Osteoblast (primary cell): ENCODE measurements around the gene STK32B. TPM values are rescaled to one million over a fixed set of nuclear protein-coding genes. Genes with fewer than 3 reads are reported as not detected.

Source experiments
- DNase-seq: peaks from one replicate; pipeline ENCODE4 v3.0.0; 2011; ENCODE audit warnings: low spot score, mixed read lengths; ENCODE audit not compliant: insufficient read length; ENCODE audit errors: missing footprints
- H2AFZ ChIP-seq: 2 replicates; pipeline ENCODE4 v1.6.0; 2011; ENCODE audit warnings: mild to moderate bottlenecking, low read length
- H3K27ac ChIP-seq: 2 replicates; pipeline ENCODE4 v1.5.1; 2011; ENCODE audit warnings: mild to moderate bottlenecking, low read depth, low read length, moderate library complexity
- H3K27me3 ChIP-seq: 2 replicates; pipeline ENCODE4 v1.6.0; 2012; ENCODE audit warnings: mild to moderate bottlenecking, control low read depth, inconsistent platforms, low read length, moderate library complexity; ENCODE audit not compliant: insufficient read depth
- H3K36me3 ChIP-seq: 2 replicates; pipeline ENCODE4 v1.5.1; 2011; ENCODE audit warnings: mild to moderate bottlenecking, low read length, control low read depth, moderate library complexity; ENCODE audit not compliant: insufficient read depth
- H3K4me1 ChIP-seq: 2 replicates; pipeline ENCODE4 v1.5.1; 2011; ENCODE audit warnings: mild to moderate bottlenecking, low read length, control low read depth, moderate library complexity; ENCODE audit not compliant: insufficient read depth
- H3K4me2 ChIP-seq: 2 replicates; pipeline ENCODE4 v1.6.0; 2011; ENCODE audit warnings: mild to moderate bottlenecking, low read length; ENCODE audit not compliant: insufficient read depth
- H3K4me3 ChIP-seq: fragments of 200-600 bp; sonication (generic); 3 replicates; pipeline ENCODE4 v1.5.1; 2012; ENCODE audit warnings: mild to moderate bottlenecking, low read length, inconsistent platforms; ENCODE audit not compliant: insufficient read depth
- H3K79me2 ChIP-seq: 2 replicates; pipeline ENCODE4 v1.6.0; 2012; ENCODE audit warnings: mild to moderate bottlenecking, low read length, control low read depth, inconsistent platforms; ENCODE audit not compliant: insufficient read depth
- H3K9me3 ChIP-seq: 2 replicates; pipeline ENCODE4 v1.5.1; 2011; ENCODE audit warnings: low read depth, low read length, control low read depth
- H4K20me1 ChIP-seq: 2 replicates; pipeline ENCODE4 v1.6.0; 2012; ENCODE audit warnings: mild to moderate bottlenecking, low read length, control low read depth; ENCODE audit not compliant: insufficient read depth
- CTCF ChIP-seq: IDR thresholded peaks from 2 replicates; pipeline ENCODE4 v1.5.1; 2011; ENCODE audit warnings: mild to moderate bottlenecking, low read depth, low read length, moderate library complexity; ENCODE audit errors: extremely low read depth
- total RNA-seq: library from RNA; depleted of rRNA; stranded (reverse); fragments of >200 nt; gene quantifications from 2 replicates; pipeline ENCODE4 v1.2.3, GENCODE V29; 2012

STK32B gene
- total RNA-seq, 1 donor: 1.1 TPM

- Histone ChIP-seq H2AFZ (no peak overlapping the region), H3K4me2 (peak overlapping the region; percentile 28)
- DNase-seq: no peak
These were observed 358.8 kb downstream of the STK32B start for GRCh38 chr4:5409972-5410618.

GRCh38 chr4:5412296-5412695, 361.0 kb downstream of the STK32B start:
- no peak for TF ChIP-seq CTCF
- no peak overlapping the region for H2AFZ ChIP-seq

More at GRCh38 chr4:5409972-5410618, 358.8 kb downstream of the STK32B start:
- Histone ChIP-seq H3K4me1 (no peaks in the 10 kb centered on the region), H3K27ac (no peak overlapping the region), H3K36me3 (no peaks in the 10 kb centered on the region), H4K20me1 (no peaks in the 10 kb centered on the region), H3K79me2 (no peaks in the 10 kb centered on the region), H3K4me3 (no peak overlapping the region), H3K9me3 (no peaks in the 10 kb centered on the region), H3K27me3 (no peaks in the 10 kb centered on the region)
- no peak for TF ChIP-seq CTCF

GRCh38 chr4:5412751-5413150, 361.5 kb downstream of the STK32B start:
- H4K20me1 ChIP-seq: no peaks in the 10 kb centered on the region
- no peaks in the 10 kb centered on the region for H3K4me1 ChIP-seq
- H2AFZ ChIP-seq: no peak overlapping the region
- no peak overlapping the region for H3K4me2 ChIP-seq
- H3K36me3 ChIP-seq: no peaks in the 10 kb centered on the region
- no peaks in the 10 kb centered on the region for H3K79me2 ChIP-seq
- H3K9me3 ChIP-seq: peaks cover 6% of the 10 kb centered on the region
- no peak for DNase-seq
- no peak overlapping the region for H3K4me3 ChIP-seq
- TF ChIP-seq CTCF: no peak
- H3K27ac ChIP-seq: no peak overlapping the region
- H3K27me3 ChIP-seq: no peaks in the 10 kb centered on the region

More at GRCh38 chr4:5412296-5412695, 361.0 kb downstream of the STK32B start:
- no peak overlapping the region for H3K27ac ChIP-seq
- no peaks in the 10 kb centered on the region for H3K79me2 ChIP-seq
- no peaks in the 10 kb centered on the region for H3K4me1 ChIP-seq
- H4K20me1 ChIP-seq: no peaks in the 10 kb centered on the region
- no peak overlapping the region for H3K4me3 ChIP-seq
- H3K4me2 ChIP-seq: no peak overlapping the region
- DNase-seq: no peak
- peaks cover 6% of the 10 kb centered on the region for H3K9me3 ChIP-seq
- H3K36me3 ChIP-seq: no peaks in the 10 kb centered on the region
- no peaks in the 10 kb centered on the region for H3K27me3 ChIP-seq

- Histone ChIP-seq H3K27me3 (no peaks in the 10 kb centered on the region), H4K20me1 (no peaks in the 10 kb centered on the region), H3K36me3 (no peaks in the 10 kb centered on the region), H3K27ac (no peak overlapping the region), H3K4me3 (no peak overlapping the region), H3K4me1 (no peaks in the 10 kb centered on the region), H2AFZ (no peak overlapping the region), H3K9me3 (peaks cover 6% of the 10 kb centered on the region), H3K79me2 (no peaks in the 10 kb centered on the region), H3K4me2 (no peak overlapping the region)
- no peak for TF ChIP-seq CTCF
- no peak for DNase-seq
These were observed 365.4 kb downstream of the STK32B start for GRCh38 chr4:5416637-5417036.
